Astrocyte of the cerebellum (primary cell): ENCODE data around the gene HOXD12.

ENCODE experiments used
- DNase-seq: peaks from one replicate; pipeline ENCODE4 v3.0.0-alpha.2; 2011; ENCODE audit warnings: low read depth
- H3K4me3 ChIP-seq: 2 replicates; pipeline ENCODE4 v1.5.1; 2011; ENCODE audit warnings: mild to moderate bottlenecking, low read depth, low read length, moderate library complexity
- in situ Hi-C: cut with HindIII; loops from 2 replicates; pipeline ENCODE4 v1.10.0; 2017; ENCODE audit warnings: low sequenced_read_pairs
- TF ChIP-seq, protein P1 (sequence below): IDR thresholded peaks from 2 replicates; pipeline ENCODE4 v1.5.1; 2012; ENCODE audit warnings: low read length, low read depth, moderate library complexity, mild to moderate bottlenecking; ENCODE audit errors: missing control alignments

The HOXD12 gene

DNA sequence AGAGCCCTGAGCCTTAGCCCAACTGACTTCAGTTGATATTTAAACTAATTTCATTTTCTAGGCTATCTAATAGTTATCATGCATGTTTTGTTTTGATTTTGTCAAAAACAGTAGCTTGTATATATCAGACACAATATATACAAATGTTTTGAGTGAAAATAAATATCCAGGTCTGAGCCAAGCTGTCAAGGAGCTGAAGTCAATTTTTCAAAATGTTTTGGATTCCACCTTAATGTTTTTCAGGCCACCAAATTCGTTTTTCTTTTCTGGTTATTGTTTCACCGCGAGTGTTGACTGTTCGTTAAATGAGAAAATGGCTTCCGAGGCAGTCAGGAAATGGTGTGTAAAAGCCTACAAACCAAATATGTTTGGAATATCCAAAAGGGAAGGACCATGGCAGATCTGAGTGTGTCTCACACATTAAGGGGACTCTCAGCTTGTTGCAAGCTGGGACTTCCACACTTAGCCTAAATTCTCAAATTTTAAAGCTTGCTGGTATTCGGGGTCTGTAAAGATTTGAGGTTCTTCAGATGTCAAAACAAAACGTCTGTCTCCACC lies 2.8 kb downstream of the HOXD12 start:
- TF ChIP-seq, protein P1, sequence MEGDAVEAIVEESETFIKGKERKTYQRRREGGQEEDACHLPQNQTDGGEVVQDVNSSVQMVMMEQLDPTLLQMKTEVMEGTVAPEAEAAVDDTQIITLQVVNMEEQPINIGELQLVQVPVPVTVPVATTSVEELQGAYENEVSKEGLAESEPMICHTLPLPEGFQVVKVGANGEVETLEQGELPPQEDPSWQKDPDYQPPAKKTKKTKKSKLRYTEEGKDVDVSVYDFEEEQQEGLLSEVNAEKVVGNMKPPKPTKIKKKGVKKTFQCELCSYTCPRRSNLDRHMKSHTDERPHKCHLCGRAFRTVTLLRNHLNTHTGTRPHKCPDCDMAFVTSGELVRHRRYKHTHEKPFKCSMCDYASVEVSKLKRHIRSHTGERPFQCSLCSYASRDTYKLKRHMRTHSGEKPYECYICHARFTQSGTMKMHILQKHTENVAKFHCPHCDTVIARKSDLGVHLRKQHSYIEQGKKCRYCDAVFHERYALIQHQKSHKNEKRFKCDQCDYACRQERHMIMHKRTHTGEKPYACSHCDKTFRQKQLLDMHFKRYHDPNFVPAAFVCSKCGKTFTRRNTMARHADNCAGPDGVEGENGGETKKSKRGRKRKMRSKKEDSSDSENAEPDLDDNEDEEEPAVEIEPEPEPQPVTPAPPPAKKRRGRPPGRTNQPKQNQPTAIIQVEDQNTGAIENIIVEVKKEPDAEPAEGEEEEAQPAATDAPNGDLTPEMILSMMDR = no peak
- in situ Hi-C loops = loop anchor here (25.0 kb wide), 1 partner anchor 1035 kb away; no protein-coding TSS in a partner anchor
- H3K4me3 ChIP-seq = no peak overlapping the region
- no peak for DNase-seq

DNA sequence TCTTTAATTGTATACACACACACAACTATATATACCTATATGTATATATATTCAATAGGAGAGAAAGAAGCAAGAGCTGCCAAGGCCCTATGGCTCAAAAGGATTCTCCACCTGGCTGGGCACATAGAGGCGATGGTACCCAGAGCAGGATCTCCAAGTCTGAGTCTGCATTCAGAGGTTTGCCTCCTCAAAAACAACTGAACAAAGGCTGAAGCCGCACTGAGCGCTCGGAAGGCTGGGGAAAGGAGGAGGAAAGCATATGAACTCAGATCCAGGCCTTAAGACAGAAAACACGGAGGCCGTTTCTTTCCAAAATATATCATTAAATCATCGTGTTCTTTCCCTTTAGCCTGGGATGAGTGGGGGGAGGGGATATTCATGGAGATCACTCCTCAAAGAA lies 3.6 kb downstream of the HOXD12 start:
- TF ChIP-seq, protein P1 = no peak
- in situ Hi-C loops = loop anchor here (25.0 kb wide), 1 partner anchor 1034 kb away; no protein-coding TSS in a partner anchor
- H3K4me3 ChIP-seq = no peak overlapping the region
- no peak for DNase-seq

DNA sequence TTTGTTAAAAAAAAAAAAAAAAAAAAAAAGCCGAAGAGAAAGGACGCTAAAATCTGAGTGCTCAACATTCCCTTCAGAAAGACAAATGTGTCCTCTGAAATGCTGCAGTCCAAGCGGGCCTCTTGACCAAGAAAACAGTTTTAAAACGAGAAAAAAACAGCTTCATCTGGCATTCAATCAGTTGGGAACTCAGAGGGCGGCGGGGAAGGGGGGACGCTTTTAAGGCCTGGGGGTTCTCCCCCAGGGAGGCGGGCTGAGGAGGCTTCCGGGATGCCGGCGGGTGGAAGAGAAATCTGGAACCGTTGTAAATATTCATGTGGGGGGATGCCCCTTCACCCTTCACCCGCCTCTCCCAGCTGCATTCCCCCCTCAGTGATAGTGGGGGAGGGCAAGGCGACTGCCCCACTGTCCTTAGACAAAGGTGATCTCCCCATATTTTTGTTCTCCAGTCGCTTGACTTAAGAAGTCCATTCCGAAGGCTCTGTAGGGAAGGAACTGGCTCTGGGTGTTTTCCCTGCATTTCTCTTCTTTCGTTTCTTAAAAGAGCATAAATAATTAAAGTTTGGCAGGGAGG lies 4.2 kb downstream of the HOXD12 start:
- TF ChIP-seq, protein P1 = no peak
- DNase-seq = no peak
- H3K4me3 ChIP-seq = no peak overlapping the region
- in situ Hi-C loops = loop anchor here (25.0 kb wide), 1 partner anchor 1033 kb away; no protein-coding TSS in a partner anchor

GRCh38 chr2:176104316-176105077 lies 4.9 kb downstream of the HOXD12 start:
- H3K4me3 ChIP-seq = no peak overlapping the region
- in situ Hi-C loops = loop anchor here (25.0 kb wide), 1 partner anchor 1033 kb away; no protein-coding TSS in a partner anchor
- TF ChIP-seq, protein P1 = no peak
- no peak for DNase-seq

GRCh38 chr2:176105078-176105729 lies 5.6 kb downstream of the HOXD12 start:
- in situ Hi-C loops = loop anchor here (25.0 kb wide), 1 partner anchor 1032 kb away; no protein-coding TSS in a partner anchor
- no peak overlapping the region for H3K4me3 ChIP-seq
- no peak for DNase-seq
- TF ChIP-seq, protein P1 = no peak
